ENCODE measurements around the gene SIN3A. TPM values are rescaled to one million over a fixed set of nuclear protein-coding genes. Genes with fewer than 3 reads are reported as not detected.
A peak's percentile ranks its signal among the peaks of the same experiment; 100 is the strongest.

The SIN3A gene
- total RNA-seq, 1 experiment from 2014 or later, result 74.7 TPM

GRCh38 chr15:75456710-75457109 lies 5.2 kb upstream of the SIN3A start:
- H3K36me3 ChIP-seq (ENCODE audit: insufficient read depth, low read length, poor library complexity, severe bottlenecking), result no peaks in the 10 kb centered on the region
- peak overlapping the region; percentile 81 for H3K4me3 ChIP-seq (ENCODE audit: low read depth, low read length, poor library complexity, severe bottlenecking)
- ChIA-PET POLR2A (ENCODE audit: low non-redundant PET) (no interaction called here), CTCF (no interaction called here)
- no peak for TF ChIP-seq CTCF (conservative IDR thresholded peaks at IDR 0.05; ENCODE audit: low read depth, low read length)
- no peak for DNase-seq (ENCODE audit: low spot score)
- no peaks in the 10 kb centered on the region for H3K4me1 ChIP-seq (ENCODE audit: insufficient read depth, low read length, poor library complexity, severe bottlenecking)
- H3K27ac ChIP-seq (ENCODE audit: low read depth, low read length, poor library complexity, severe bottlenecking), result no peak overlapping the region
- intact Hi-C loops (cut with micrococcal nuclease; ENCODE audit: unreplicated experiment), result no loop called here
- H3K27me3 ChIP-seq (replicated peaks; ENCODE audit: insufficient read depth, low read depth, low read length, poor library complexity), result no peaks in the 10 kb centered on the region
- BruUV-seq (replicated peaks), result no TSS peak
- H3K9me3 ChIP-seq (ENCODE audit: low read depth, low read length, poor library complexity, severe bottlenecking), result no peaks in the 10 kb centered on the region

- no TSS peak for BruUV-seq (replicated peaks)
- Histone ChIP-seq H3K4me1 (ENCODE audit: insufficient read depth, low read length, poor library complexity, severe bottlenecking) (no peaks in the 10 kb centered on the region), H3K9me3 (ENCODE audit: low read depth, low read length, poor library complexity, severe bottlenecking) (no peaks in the 10 kb centered on the region), H3K4me3 (ENCODE audit: low read depth, low read length, poor library complexity, severe bottlenecking) (peak overlapping the region; percentile 81), H3K27ac (ENCODE audit: low read depth, low read length, poor library complexity, severe bottlenecking) (peak overlapping the region; percentile 94), H3K27me3 (replicated peaks; ENCODE audit: insufficient read depth, low read depth, low read length, poor library complexity) (no peaks in the 10 kb centered on the region), H3K36me3 (ENCODE audit: insufficient read depth, low read length, poor library complexity, severe bottlenecking) (no peaks in the 10 kb centered on the region)
- CTCF ChIA-PET, result interaction anchor here (0.6 to 1.8 kb wide), 2 partner anchors 88 to 198 kb away, joined by 4 to 7 read pairs; no protein-coding TSS in a partner anchor
- TF ChIP-seq CTCF (conservative IDR thresholded peaks at IDR 0.05; ENCODE audit: low read depth, low read length), result no peak
- no peak for TF ChIP-seq EZH2 (IDR thresholded peaks at IDR 0.05; ENCODE audit: borderline replicate concordance, low read depth, low read length, poor library complexity, severe bottlenecking)
- intact Hi-C loops (cut with micrococcal nuclease; ENCODE audit: unreplicated experiment), result no loop called here
- DNase-seq (ENCODE audit: low spot score), result no peak
- POLR2A ChIA-PET (ENCODE audit: low non-redundant PET), result no interaction called here
Measured at GRCh38 chr15:75455982-75456531, 4.6 kb upstream of the SIN3A start.

- no TSS peak for BruUV-seq (replicated peaks)
- Histone ChIP-seq H3K36me3 (ENCODE audit: insufficient read depth, low read length, poor library complexity, severe bottlenecking) (no peaks in the 10 kb centered on the region), H3K4me3 (ENCODE audit: low read depth, low read length, poor library complexity, severe bottlenecking) (peak overlapping the region; percentile 81), H3K27ac (ENCODE audit: low read depth, low read length, poor library complexity, severe bottlenecking) (peak overlapping the region; percentile 94), H3K9me3 (ENCODE audit: low read depth, low read length, poor library complexity, severe bottlenecking) (no peaks in the 10 kb centered on the region), H3K4me1 (ENCODE audit: insufficient read depth, low read length, poor library complexity, severe bottlenecking) (no peaks in the 10 kb centered on the region), H3K27me3 (replicated peaks; ENCODE audit: insufficient read depth, low read depth, low read length, poor library complexity) (no peaks in the 10 kb centered on the region)
- ChIA-PET POLR2A (ENCODE audit: low non-redundant PET) (interaction anchor here (0.6 kb wide), 1 partner anchor 165 kb away, joined by 6 read pairs; no protein-coding TSS in a partner anchor), CTCF (interaction anchor here (0.6 to 1.8 kb wide), 2 partner anchors 88 to 199 kb away, joined by 4 to 7 read pairs; no protein-coding TSS in a partner anchor)
- TF ChIP-seq CTCF (conservative IDR thresholded peaks at IDR 0.05; ENCODE audit: low read depth, low read length) (no peak), EZH2 (IDR thresholded peaks at IDR 0.05; ENCODE audit: borderline replicate concordance, low read depth, low read length, poor library complexity, severe bottlenecking) (no peak)
- intact Hi-C loops (cut with micrococcal nuclease; ENCODE audit: unreplicated experiment), result no loop called here
- DNase-seq (ENCODE audit: low spot score), result peak; percentile 89
Measured at GRCh38 chr15:75455424-75455981, 4.0 kb upstream of the SIN3A start.
